ENCODE measurements around the gene MEMO1.

DNA sequence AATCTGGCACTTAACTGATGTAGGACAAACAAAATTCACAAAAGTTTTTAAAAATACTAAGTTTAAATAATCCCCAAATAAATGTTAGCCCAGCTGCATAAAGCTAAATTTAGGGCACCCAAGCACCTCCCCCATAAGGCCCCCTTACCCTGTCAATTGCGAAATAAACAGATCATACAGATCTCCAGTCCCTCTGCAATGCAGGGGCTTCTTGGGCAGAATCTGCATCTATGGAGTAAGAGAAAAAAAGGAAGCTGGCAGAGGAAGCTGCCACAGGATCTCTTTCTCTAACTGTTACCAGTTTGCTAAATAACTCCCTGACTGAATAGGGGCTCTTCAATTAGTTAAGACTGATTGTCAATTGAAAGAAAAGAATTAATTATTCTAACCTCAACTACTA, 117.7 kb downstream of the MEMO1 start:
- TF ChIP-seq, protein P1, sequence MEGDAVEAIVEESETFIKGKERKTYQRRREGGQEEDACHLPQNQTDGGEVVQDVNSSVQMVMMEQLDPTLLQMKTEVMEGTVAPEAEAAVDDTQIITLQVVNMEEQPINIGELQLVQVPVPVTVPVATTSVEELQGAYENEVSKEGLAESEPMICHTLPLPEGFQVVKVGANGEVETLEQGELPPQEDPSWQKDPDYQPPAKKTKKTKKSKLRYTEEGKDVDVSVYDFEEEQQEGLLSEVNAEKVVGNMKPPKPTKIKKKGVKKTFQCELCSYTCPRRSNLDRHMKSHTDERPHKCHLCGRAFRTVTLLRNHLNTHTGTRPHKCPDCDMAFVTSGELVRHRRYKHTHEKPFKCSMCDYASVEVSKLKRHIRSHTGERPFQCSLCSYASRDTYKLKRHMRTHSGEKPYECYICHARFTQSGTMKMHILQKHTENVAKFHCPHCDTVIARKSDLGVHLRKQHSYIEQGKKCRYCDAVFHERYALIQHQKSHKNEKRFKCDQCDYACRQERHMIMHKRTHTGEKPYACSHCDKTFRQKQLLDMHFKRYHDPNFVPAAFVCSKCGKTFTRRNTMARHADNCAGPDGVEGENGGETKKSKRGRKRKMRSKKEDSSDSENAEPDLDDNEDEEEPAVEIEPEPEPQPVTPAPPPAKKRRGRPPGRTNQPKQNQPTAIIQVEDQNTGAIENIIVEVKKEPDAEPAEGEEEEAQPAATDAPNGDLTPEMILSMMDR (conservative IDR thresholded peaks at IDR 0.05), result no peak
- TF ChIP-seq ZFX (IDR thresholded peaks at IDR 0.05), result no peak
